IMR-90 (cell line): ENCODE data around the gene PPP2R2D. TPM values are rescaled to one million over a fixed set of nuclear protein-coding genes. Genes with fewer than 3 reads are reported as not detected.

Experiments used
- ATAC-seq: fragments of 200-7000 bp; cut with Tn5 transposase; 2 replicates; pipeline ENCODE4 v1.9.1; 2020; ENCODE audit warnings: low read depth, mild to moderate bottlenecking, moderate library complexity
- BruUV-seq: library from RNA; stranded (reverse); fragments of 400-500 nt; replicated peaks from 2 replicates; lab custom pipeline; 2021; lab: Mats Ljungman, UMichigan
- CTCF ChIA-PET: fragments of 300-600 bp; formaldehyde crosslinking; extraction: SDS; loops from one replicate; lab custom pipeline; 2021; ENCODE audit warnings: antibody characterized with exemption; lab: Yijun Ruan, JAX
- POLR2A ChIA-PET: fragments of 300-600 bp; sonication (Branson Sonifier 250); formaldehyde crosslinking; loops from one replicate; lab custom pipeline; 2022; ENCODE audit warnings: antibody characterized with exemption; ENCODE audit not compliant: unreplicated experiment; lab: Charles Lee
- DNase-seq: peaks from one replicate; pipeline ENCODE4 v3.0.0; 2013
- H2AFZ ChIP-seq: replicated peaks from 2 replicates; pipeline ENCODE3; 2013; ENCODE audit warnings: low read length, mild to moderate bottlenecking; ENCODE audit not compliant: poor library complexity
- H2AK5ac ChIP-seq: 2 replicates; pipeline ENCODE4 v1.6.1; 2013; ENCODE audit warnings: low read depth, low read length, inconsistent platforms
- H2AK9ac ChIP-seq: replicated peaks from 2 replicates; pipeline ENCODE3; 2013; ENCODE audit warnings: mild to moderate bottlenecking, low read depth, low read length, moderate library complexity; ENCODE audit not compliant: poor library complexity
- H2BK120ac ChIP-seq: 2 replicates; pipeline ENCODE4 v1.6.1; 2013; ENCODE audit warnings: low read depth, low read length, inconsistent platforms
- H2BK15ac ChIP-seq: 3 replicates; pipeline ENCODE4 v1.6.1; 2013; ENCODE audit warnings: low read depth, low read length, inconsistent platforms
- H2BK20ac ChIP-seq: 2 replicates; pipeline ENCODE4 v1.6.1; 2013; ENCODE audit warnings: low read depth, mild to moderate bottlenecking, inconsistent platforms, low read length, moderate library complexity
- H2BK5ac ChIP-seq: 2 replicates; pipeline ENCODE4 v1.6.1; 2013; ENCODE audit warnings: mild to moderate bottlenecking, low read depth, low read length, inconsistent platforms; ENCODE audit not compliant: poor library complexity, severe bottlenecking
- H3K14ac ChIP-seq: replicated peaks from 2 replicates; pipeline ENCODE4 v1.6.1; 2013; ENCODE audit warnings: low read depth, low read length, inconsistent platforms
- H3K18ac ChIP-seq: 2 replicates; pipeline ENCODE4 v1.6.1; 2013; ENCODE audit warnings: low read depth, low read length, control low read depth
- H3K23ac ChIP-seq: 2 replicates; pipeline ENCODE4 v1.6.1; 2013; ENCODE audit warnings: low read depth, low read length, inconsistent platforms
- H3K27ac ChIP-seq: 2 replicates; pipeline ENCODE4 v1.5.1; 2013; ENCODE audit warnings: mild to moderate bottlenecking, control low read depth, low read length; ENCODE audit not compliant: insufficient read depth
- H3K27me3 ChIP-seq: 2 replicates; pipeline ENCODE4 v1.6.1; 2013; ENCODE audit warnings: low read length; ENCODE audit not compliant: control insufficient read depth, insufficient read depth
- H3K36me3 ChIP-seq: 2 replicates; pipeline ENCODE4 v1.6.1; 2013; ENCODE audit warnings: low read length, mixed read lengths; ENCODE audit not compliant: control insufficient read depth, insufficient read depth
- H3K4ac ChIP-seq: 2 replicates; pipeline ENCODE4 v1.6.1; 2013; ENCODE audit warnings: low read depth, low read length, inconsistent platforms
- H3K4me1 ChIP-seq: 2 replicates; pipeline ENCODE4 v1.6.1; 2013; ENCODE audit warnings: low read length, mixed read lengths; ENCODE audit not compliant: control insufficient read depth, insufficient read depth
- H3K4me2 ChIP-seq: 2 replicates; pipeline ENCODE4 v1.6.1; 2013; ENCODE audit warnings: low read depth, mild to moderate bottlenecking, control low read depth, low read length, moderate library complexity
- H3K4me3 ChIP-seq: 2 replicates; pipeline ENCODE4 v1.5.1; 2013; ENCODE audit warnings: low read depth, mild to moderate bottlenecking, control low read depth, low read length, moderate library complexity; ENCODE audit not compliant: insufficient read depth
- H3K56ac ChIP-seq: 2 replicates; pipeline ENCODE4 v1.6.1; 2013; ENCODE audit warnings: low read length, inconsistent platforms; ENCODE audit not compliant: insufficient read depth; ENCODE audit errors: extremely low read depth
- H3K79me1 ChIP-seq, 2 experiments: 2 replicates each; pipeline ENCODE4 v1.6.1; 2013; ENCODE audit warnings: low read length in 2 of 2, inconsistent platforms in 1 of 2, low read depth in 1 of 2
- H3K9ac ChIP-seq: 2 replicates; pipeline ENCODE4 v1.6.1; 2013; ENCODE audit warnings: low read depth, low read length, control low read depth
- H3K9me1 ChIP-seq: 2 replicates; pipeline ENCODE4 v1.6.1; 2013; ENCODE audit warnings: low read length, inconsistent platforms; ENCODE audit not compliant: insufficient read depth
- H3K9me3 ChIP-seq: 2 replicates; pipeline ENCODE4 v1.6.1; 2013; ENCODE audit warnings: low read length; ENCODE audit not compliant: control insufficient read depth, insufficient read depth
- H4K20me1 ChIP-seq: 2 replicates; pipeline ENCODE4 v1.6.1; 2013; ENCODE audit warnings: low read length, inconsistent platforms; ENCODE audit not compliant: insufficient read depth
- H4K5ac ChIP-seq: 2 replicates; pipeline ENCODE4 v1.6.1; 2013; ENCODE audit warnings: mild to moderate bottlenecking, low read depth, low read length, control low read depth
- H4K8ac ChIP-seq, 2 experiments: 2 replicates each; pipeline ENCODE4 v1.6.1; 2013; ENCODE audit warnings: low read depth in 2 of 2, low read length in 2 of 2, control low read depth in 1 of 2, inconsistent platforms in 1 of 2
- H4K91ac ChIP-seq: 2 replicates; pipeline ENCODE4 v1.6.1; 2013; ENCODE audit warnings: low read depth, low read length, inconsistent platforms; ENCODE audit not compliant: insufficient read depth
- BHLHE40 ChIP-seq: fragments of 150-350 bp; IDR thresholded peaks from 2 replicates; pipeline ENCODE4 v1.6.1; 2016; ENCODE audit warnings: mild to moderate bottlenecking, low read depth, low read length
- CEBPB ChIP-seq: IDR thresholded peaks from 2 replicates; pipeline ENCODE4 v1.6.1; 2012; ENCODE audit warnings: low read depth, low read length, improper control_type of control experiment
- FOS ChIP-seq: fragments of 150-350 bp; IDR thresholded peaks from 2 replicates; pipeline ENCODE4 v1.6.1; 2016; ENCODE audit warnings: low read depth, low read length
- MXI1 ChIP-seq: IDR thresholded peaks from 2 replicates; pipeline ENCODE4 v1.6.1; 2012; ENCODE audit warnings: low read depth, mild to moderate bottlenecking, low read length, moderate library complexity, borderline replicate concordance
- NFE2L2 ChIP-seq: fragments of 150-350 bp; IDR thresholded peaks from 2 replicates; pipeline ENCODE4 v1.6.1; 2016; ENCODE audit warnings: low read depth, mild to moderate bottlenecking, low read length
- RAD21 ChIP-seq: IDR thresholded peaks from 2 replicates; pipeline ENCODE4 v1.6.1; 2012; ENCODE audit warnings: low read length, improper control_type of control experiment
- RCOR1 ChIP-seq: IDR thresholded peaks from 2 replicates; pipeline ENCODE4 v1.6.1; 2012; ENCODE audit warnings: mild to moderate bottlenecking, low read length, improper control_type of control experiment; ENCODE audit not compliant: insufficient replicate concordance
- RFX5 ChIP-seq: IDR thresholded peaks from 2 replicates; pipeline ENCODE4 v1.8.0; 2012; ENCODE audit warnings: low read depth, mild to moderate bottlenecking, low read length, moderate library complexity
- SMC3 ChIP-seq: fragments of 150-350 bp; IDR thresholded peaks from 2 replicates; pipeline ENCODE4 v1.6.1; 2016; ENCODE audit warnings: low read depth, mild to moderate bottlenecking, antibody characterized with exemption, low read length, moderate library complexity
- WGBS, 2 experiments: methylation state at CpG; one replicate each; pipeline versions ENCODE4 v1.1.5 to v1.1.7; 2013; ENCODE audit warnings: missing lambda C conversion rate in 2 of 2; ENCODE audit not compliant: insufficient read length in 1 of 2; ENCODE audit errors: extremely low coverage in 2 of 2; 5-methylcytosine and 5-hydroxymethylcytosine counted together
- dilution Hi-C: fragments of 300-500 bp; cut with HindIII; formaldehyde crosslinking; loops from one replicate; pipeline ENCODE4 v1.14.3; 2018; ENCODE audit warnings: low sequenced_read_pairs; ENCODE audit not compliant: unreplicated experiment
- in situ Hi-C: fragments of 300-500 bp; cut with MboI; formaldehyde crosslinking; loops from 3 replicates; pipeline ENCODE4 v1.14.3; 2019; ENCODE audit warnings: low sequenced_read_pairs, inconsistent platforms, mixed read lengths
- intact Hi-C: fragments of 100-400 bp; cut with micrococcal nuclease; formaldehyde crosslinking; loops from 2 replicates; pipeline ENCODE4 v1.10.0; 2022
- polyA plus RNA-seq, 3 experiments: library from polyadenylated mRNA; depleted of rRNA; stranded (reverse); fragments of >200 nt; gene quantifications; 2 replicates each; pipeline ENCODE4 v1.2.3, GENCODE V29; 2012; ENCODE audit warnings: low replicate concordance in 1 of 3
- total RNA-seq: library from RNA; depleted of rRNA; stranded (reverse); fragments of >200 nt; gene quantifications from 2 replicates; pipeline ENCODE4 v1.2.3, GENCODE V29; 2012
- TF ChIP-seq, protein P1 (sequence below): conservative IDR thresholded peaks from 2 replicates; pipeline ENCODE4 v1.5.1; 2012; ENCODE audit warnings: mild to moderate bottlenecking, low read depth, low read length, improper control_type of control experiment
- TF ChIP-seq, protein P2 (sequence below): fragments of 150-350 bp; IDR thresholded peaks from 2 replicates; pipeline ENCODE4 v1.6.1; 2017; ENCODE audit warnings: mild to moderate bottlenecking, antibody characterized with exemption, low read length, low read depth
- TF ChIP-seq, protein P3 (sequence below): fragments of 150-350 bp; IDR thresholded peaks from 2 replicates; pipeline ENCODE4 v1.6.1; 2016; ENCODE audit warnings: low read depth, mild to moderate bottlenecking, low read length, moderate library complexity, borderline replicate concordance

Gene PPP2R2D
- total and polyA plus RNA-seq, 2 of the 4 experiments (the other 2 are of a cell fraction) = 22.8 to 23.8 TPM

DNA sequence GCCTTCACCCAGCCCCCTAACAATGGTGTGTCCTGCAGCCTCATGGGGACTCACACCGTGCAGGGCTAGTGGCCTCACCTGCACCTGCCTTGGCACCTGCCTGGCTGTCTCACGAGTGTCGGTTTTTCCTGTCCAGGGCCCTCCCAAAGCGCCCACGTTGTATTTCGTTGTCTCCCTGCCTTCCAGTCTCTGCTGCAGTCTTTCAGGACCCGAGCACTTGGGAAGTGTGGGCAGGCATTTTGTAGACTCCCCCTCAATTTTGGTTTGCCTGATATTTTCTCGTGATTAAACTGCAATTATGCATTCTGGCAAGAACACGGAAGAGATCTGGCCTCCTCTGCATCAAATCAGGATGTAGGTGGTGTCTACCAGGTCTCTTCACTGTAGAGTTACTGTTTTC lies 63.0 kb downstream of the PPP2R2D start:
- ChIA-PET POLR2A (no interaction called here), CTCF (no interaction called here)
- H3K56ac ChIP-seq = no peak overlapping the region
- dilution Hi-C loops = no loop called here
- no peak overlapping the region for H3K4ac ChIP-seq
- in situ Hi-C loops = no loop called here
- no peak overlapping the region for H3K4me2 ChIP-seq
- H3K9me1 ChIP-seq = no peaks in the 10 kb centered on the region
- no peak overlapping the region for H2AK5ac ChIP-seq
- H2BK20ac ChIP-seq = no peak overlapping the region
- H4K5ac ChIP-seq = no peak overlapping the region
- H3K36me3 ChIP-seq = peaks cover 29% of the 10 kb centered on the region
- no peak overlapping the region for H3K23ac ChIP-seq
- peaks cover 14 to 23% of the 10 kb centered on the region in 2 experiments for H3K79me1 ChIP-seq
- H3K4me3 ChIP-seq = no peak overlapping the region
- H3K14ac ChIP-seq = no peak overlapping the region
- ATAC-seq (no peak), DNase-seq (no peak)
- intact Hi-C loops = no loop called here
- no peak overlapping the region for H3K18ac ChIP-seq
- WGBS, 2 experiments = no CpG with 5 or more reads among the region's 9 CpGs
- no peak overlapping the region for H2BK15ac ChIP-seq
- no peak for TF ChIP-seq RCOR1
- TF ChIP-seq MXI1 = no peak
- no peak for TF ChIP-seq CEBPB
- TF ChIP-seq, protein P1, sequence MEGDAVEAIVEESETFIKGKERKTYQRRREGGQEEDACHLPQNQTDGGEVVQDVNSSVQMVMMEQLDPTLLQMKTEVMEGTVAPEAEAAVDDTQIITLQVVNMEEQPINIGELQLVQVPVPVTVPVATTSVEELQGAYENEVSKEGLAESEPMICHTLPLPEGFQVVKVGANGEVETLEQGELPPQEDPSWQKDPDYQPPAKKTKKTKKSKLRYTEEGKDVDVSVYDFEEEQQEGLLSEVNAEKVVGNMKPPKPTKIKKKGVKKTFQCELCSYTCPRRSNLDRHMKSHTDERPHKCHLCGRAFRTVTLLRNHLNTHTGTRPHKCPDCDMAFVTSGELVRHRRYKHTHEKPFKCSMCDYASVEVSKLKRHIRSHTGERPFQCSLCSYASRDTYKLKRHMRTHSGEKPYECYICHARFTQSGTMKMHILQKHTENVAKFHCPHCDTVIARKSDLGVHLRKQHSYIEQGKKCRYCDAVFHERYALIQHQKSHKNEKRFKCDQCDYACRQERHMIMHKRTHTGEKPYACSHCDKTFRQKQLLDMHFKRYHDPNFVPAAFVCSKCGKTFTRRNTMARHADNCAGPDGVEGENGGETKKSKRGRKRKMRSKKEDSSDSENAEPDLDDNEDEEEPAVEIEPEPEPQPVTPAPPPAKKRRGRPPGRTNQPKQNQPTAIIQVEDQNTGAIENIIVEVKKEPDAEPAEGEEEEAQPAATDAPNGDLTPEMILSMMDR = no peak
- no peak for TF ChIP-seq SMC3
- TF ChIP-seq RAD21 = no peak
- TF ChIP-seq, protein P2, sequence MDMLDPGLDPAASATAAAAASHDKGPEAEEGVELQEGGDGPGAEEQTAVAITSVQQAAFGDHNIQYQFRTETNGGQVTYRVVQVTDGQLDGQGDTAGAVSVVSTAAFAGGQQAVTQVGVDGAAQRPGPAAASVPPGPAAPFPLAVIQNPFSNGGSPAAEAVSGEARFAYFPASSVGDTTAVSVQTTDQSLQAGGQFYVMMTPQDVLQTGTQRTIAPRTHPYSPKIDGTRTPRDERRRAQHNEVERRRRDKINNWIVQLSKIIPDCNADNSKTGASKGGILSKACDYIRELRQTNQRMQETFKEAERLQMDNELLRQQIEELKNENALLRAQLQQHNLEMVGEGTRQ = no peak
- TF ChIP-seq BHLHE40 = no peak
- TF ChIP-seq RFX5 = no peak
- no peak for TF ChIP-seq NFE2L2
- no peak for TF ChIP-seq FOS
- TF ChIP-seq, protein P3, sequence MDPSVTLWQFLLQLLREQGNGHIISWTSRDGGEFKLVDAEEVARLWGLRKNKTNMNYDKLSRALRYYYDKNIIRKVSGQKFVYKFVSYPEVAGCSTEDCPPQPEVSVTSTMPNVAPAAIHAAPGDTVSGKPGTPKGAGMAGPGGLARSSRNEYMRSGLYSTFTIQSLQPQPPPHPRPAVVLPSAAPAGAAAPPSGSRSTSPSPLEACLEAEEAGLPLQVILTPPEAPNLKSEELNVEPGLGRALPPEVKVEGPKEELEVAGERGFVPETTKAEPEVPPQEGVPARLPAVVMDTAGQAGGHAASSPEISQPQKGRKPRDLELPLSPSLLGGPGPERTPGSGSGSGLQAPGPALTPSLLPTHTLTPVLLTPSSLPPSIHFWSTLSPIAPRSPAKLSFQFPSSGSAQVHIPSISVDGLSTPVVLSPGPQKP = no peak
- H3K9me3 ChIP-seq = no peaks in the 10 kb centered on the region
- no peaks in the 10 kb centered on the region for H3K4me1 ChIP-seq
- no peak overlapping the region for H4K91ac ChIP-seq
- peaks cover 34% of the 10 kb centered on the region for H4K20me1 ChIP-seq
- H2BK120ac ChIP-seq = no peak overlapping the region
- no TSS peak for BruUV-seq
- no peaks in the 10 kb centered on the region for H3K27me3 ChIP-seq
- H2AK9ac ChIP-seq = no peak overlapping the region
- H4K8ac ChIP-seq = no peak overlapping the region
- no peak overlapping the region for H3K9ac ChIP-seq
- no peak overlapping the region for H3K27ac ChIP-seq
- H2AFZ ChIP-seq = no peak overlapping the region
- no peak overlapping the region for H2BK5ac ChIP-seq
